ENCODE results near the gene IRF6. TPM values are rescaled to one million over a fixed set of nuclear protein-coding genes. Genes with fewer than 3 reads are reported as not detected.

IRF6 gene
- total and polyA plus RNA-seq, 2 of the 8 experiments (the other 6 are each of a cell fraction or from before 2014, with no cell fraction given): 9.6 to 13.4 TPM

- H4K20me1 ChIP-seq (replicated peaks in 1 of 2; ENCODE audit: control insufficient read depth in 1 of 2, insufficient read depth in 2 of 2, low read length in 2 of 2): peaks cover 0 to 11% of the 10 kb centered on the region in 2 experiments
- H2BK120ac ChIP-seq (replicated peaks; ENCODE audit: low read depth, low read length): no peak overlapping the region
- no peak overlapping the region for H3K23ac ChIP-seq (ENCODE audit: insufficient read length)
- H3K23me2 ChIP-seq (ENCODE audit: low read depth, low read length): peaks cover 13% of the 10 kb centered on the region; the same call in 1 of the 2 replicates
- H3K79me2 ChIP-seq (ENCODE audit: control insufficient read depth in 1 of 2, insufficient read depth in 2 of 2, low read length in 2 of 2): no peaks in the 10 kb centered on the region
- H3K18ac ChIP-seq (ENCODE audit: extremely low read depth, low read length): no peak overlapping the region
- H2BK15ac ChIP-seq (ENCODE audit: low read length): no peak overlapping the region
- H2BK12ac ChIP-seq (ENCODE audit: low read depth, low read length): no peak overlapping the region
- no peak overlapping the region for H2AK5ac ChIP-seq (ENCODE audit: low read depth, low read length)
- no peak overlapping the region for H2BK5ac ChIP-seq (ENCODE audit: low read depth, low read length)
- H3K9me3 ChIP-seq (ENCODE audit: insufficient read depth in 2 of 2, low read depth in 1 of 2, low read length in 1 of 2): peaks cover 5 to 8% of the 10 kb centered on the region in 2 experiments; a peak in 2 of 4 replicates
- no peak overlapping the region for H2BK20ac ChIP-seq (ENCODE audit: low read length)
- H2AFZ ChIP-seq (ENCODE audit: low read length): no peak overlapping the region
- no peaks in the 10 kb centered on the region; a peak in 1 of 8 replicates for H3K36me3 ChIP-seq (ENCODE audit: control insufficient read depth in 2 of 4, insufficient read depth in 4 of 4, low read length in 3 of 4)
- FAIRE-seq (no peak), DNase-seq (ENCODE audit: low read depth in 1 of 2, low spot score in 2 of 2) (no peak)
- no peak overlapping the region for H3K56ac ChIP-seq (replicated peaks; ENCODE audit: insufficient read length, low read depth, low read length)
- no peak overlapping the region for H4K8ac ChIP-seq (ENCODE audit: extremely low read depth, insufficient read depth, low read length)
- H3K79me1 ChIP-seq (ENCODE audit: low read depth, low read length): no peaks in the 10 kb centered on the region
- TF ChIP-seq MAFK (IDR thresholded peaks at IDR 0.05; ENCODE audit: low read depth, low read length) (no peak), SRF (IDR thresholded peaks at IDR 0.05; ENCODE audit: low read depth, low read length) (no peak), KDM5A (IDR thresholded peaks at IDR 0.05; ENCODE audit: low read length) (no peak), EP300 (IDR thresholded peaks at IDR 0.05; ENCODE audit: borderline replicate concordance in 1 of 2, low read depth in 2 of 2, low read length in 2 of 2) (no peak), CREB1 (IDR thresholded peaks at IDR 0.05) (no peak)
- no peak overlapping the region for H3K9ac ChIP-seq (replicated peaks in 1 of 4; ENCODE audit: extremely low read depth in 1 of 4, low read depth in 3 of 4, low read length in 3 of 4)
- H3K27me3 ChIP-seq (replicated peaks in 1 of 4; ENCODE audit: control insufficient read depth in 3 of 4, extremely low read depth in 1 of 4, insufficient read depth in 3 of 4, low read length in 3 of 4): peaks cover 0 to 2% (median 0%) of the 10 kb centered on the region in 4 experiments; a peak in 2 of 7 replicates
- H4K91ac ChIP-seq (replicated peaks; ENCODE audit: insufficient read length, low read length): no peak overlapping the region
- H3K4ac ChIP-seq (replicated peaks; ENCODE audit: insufficient read length, low read depth, low read length): no peak overlapping the region
- ChIA-PET POLR2A (ENCODE audit: partially characterized antibody) (no interaction called here), CTCF (ENCODE audit: partially characterized antibody) (interaction anchor here (0.6 to 3.1 kb wide), 6 partner anchors 9 to 204 kb away, joined by 3 to 14 read pairs (median 4); partner anchors contain the start of gene C1orf74)
- no peak overlapping the region for H3K27ac ChIP-seq (ENCODE audit: low read depth, low read length)
- no peaks in the 10 kb centered on the region; a peak in 1 of 7 replicates for H3K4me1 ChIP-seq (replicated peaks in 1 of 4; ENCODE audit: control insufficient read depth in 3 of 4, insufficient read depth in 4 of 4, low read length in 3 of 4)
- H4K5ac ChIP-seq (ENCODE audit: insufficient read length, low read depth, low read length): no peak overlapping the region
- H3K14ac ChIP-seq (ENCODE audit: insufficient read length): no peak overlapping the region
- H3K4me3 ChIP-seq (ENCODE audit: extremely low read depth in 1 of 4, insufficient read depth in 2 of 4, low read depth in 3 of 4, low read length in 4 of 4): no peak overlapping the region
- H3K4me2 ChIP-seq (ENCODE audit: insufficient read depth in 1 of 2, low read depth in 2 of 2, low read length in 2 of 2): no peak overlapping the region
Measured at GRCh38 chr1:209767096-209767495, 38.8 kb downstream of the IRF6 start.

Data from H1 (cell line).